Activated CD4-positive, alpha-beta T cell treated with anti-CD3 and anti-CD28 coated beads for 48 hours (primary cell): ENCODE measurements around the gene MS4A4A.

ENCODE experiments used
- DNase-seq: peaks from one replicate; pipeline ENCODE4 v3.0.0-alpha.2; 2020

Gene MS4A4A

GRCh38 chr11:60303661-60304060 is 23.2 kb downstream of the MS4A4A start:
- no peak for DNase-seq

GRCh38 chr11:60305906-60306619 is 25.6 kb downstream of the MS4A4A start:
- no peak for DNase-seq

GRCh38 chr11:60307507-60308195 is 27.2 kb downstream of the MS4A4A start:
- peak; percentile 32 for DNase-seq

GRCh38 chr11:60310407-60310998 is 30.0 kb downstream of the MS4A4A start:
- no peak for DNase-seq

GRCh38 chr11:60314635-60315321 is 34.3 kb downstream of the MS4A4A start:
- DNase-seq: no peak

GRCh38 chr11:60315871-60316270 is 35.4 kb downstream of the MS4A4A start:
- DNase-seq: no peak

DNA sequence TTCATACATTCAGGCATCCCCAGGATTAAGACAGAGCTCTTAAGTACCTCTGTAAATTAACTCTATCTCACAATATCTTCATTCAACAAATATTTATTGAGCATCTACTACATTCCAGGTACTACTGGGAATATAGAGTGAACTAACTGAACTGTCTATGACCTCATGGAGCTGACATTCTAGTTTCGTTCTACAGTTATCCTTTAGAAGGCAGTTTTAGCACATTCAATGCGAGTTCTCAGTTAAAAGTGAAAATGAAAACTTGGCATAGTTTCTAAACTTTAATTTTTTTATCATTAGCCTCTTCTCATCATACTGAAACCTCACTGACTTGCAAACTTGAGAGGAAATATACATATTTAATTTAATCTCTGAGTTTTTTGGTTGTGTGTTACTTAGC is 35.9 kb downstream of the MS4A4A start:
- DNase-seq: no peak

DNA sequence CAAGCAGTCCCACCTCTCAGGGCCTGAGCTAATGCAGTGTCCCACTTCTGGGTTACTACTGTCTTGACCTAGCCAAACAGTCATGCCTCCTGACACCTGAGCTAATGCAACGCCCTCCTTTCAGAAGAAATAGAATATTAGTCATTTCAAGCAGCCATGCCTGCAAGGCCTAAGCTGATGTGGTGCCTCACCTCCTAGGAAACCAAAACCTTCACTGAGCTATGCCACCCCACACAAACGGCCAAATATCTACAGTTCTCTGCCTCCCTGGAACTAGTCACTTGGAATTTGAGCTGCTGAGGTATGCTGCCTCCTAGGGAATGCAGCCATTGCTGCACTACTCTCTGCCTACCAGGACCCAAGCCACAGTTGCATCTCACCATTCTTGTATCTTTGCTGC is 38.3 kb downstream of the MS4A4A start:
- DNase-seq: no peak

DNA sequence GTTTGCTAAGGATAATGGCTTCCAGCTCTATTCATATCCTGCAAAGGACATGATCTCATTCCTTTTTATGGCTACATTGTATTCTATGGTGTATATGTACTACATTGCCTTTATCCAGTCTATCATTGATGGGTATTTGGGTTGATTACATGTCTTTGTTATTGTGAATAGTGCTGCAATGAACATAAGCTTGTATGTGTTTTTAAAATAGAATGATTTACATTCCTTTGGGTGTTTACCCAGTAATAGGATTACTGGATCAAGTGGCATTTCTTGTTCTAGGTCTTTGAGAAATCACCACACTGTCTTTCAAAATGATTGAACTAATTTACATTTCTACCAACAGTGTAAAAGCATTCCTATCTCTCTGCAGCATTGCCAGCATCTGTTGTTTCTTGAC is 40.6 kb downstream of the MS4A4A start:
- DNase-seq: no peak

DNA sequence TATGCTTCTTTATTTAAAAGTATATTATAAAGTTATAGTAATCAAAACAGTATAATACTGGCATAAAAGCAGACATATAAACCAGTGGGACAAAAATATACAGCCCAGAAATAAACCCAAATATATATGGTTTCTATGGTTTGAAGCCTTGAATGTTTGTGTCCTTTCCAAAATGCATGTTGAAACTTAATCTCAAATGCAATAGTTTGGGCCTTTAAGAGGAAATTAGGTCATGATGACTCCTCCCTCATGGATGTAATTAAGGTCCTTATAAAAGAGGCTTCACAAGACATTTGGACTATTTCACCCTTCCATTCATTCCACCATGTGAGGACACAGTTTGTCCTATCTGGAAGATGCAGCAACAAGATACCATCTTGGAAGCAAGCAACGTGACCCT is 46.5 kb downstream of the MS4A4A start, which contains the start of gene MS4A6E:
Gene MS4A6E, plus strand, starts transcription at position 301 of the 400 bp plus-strand sequence. CDS start 7,641 bp downstream, outside the sequence.
- no peak for DNase-seq

DNA sequence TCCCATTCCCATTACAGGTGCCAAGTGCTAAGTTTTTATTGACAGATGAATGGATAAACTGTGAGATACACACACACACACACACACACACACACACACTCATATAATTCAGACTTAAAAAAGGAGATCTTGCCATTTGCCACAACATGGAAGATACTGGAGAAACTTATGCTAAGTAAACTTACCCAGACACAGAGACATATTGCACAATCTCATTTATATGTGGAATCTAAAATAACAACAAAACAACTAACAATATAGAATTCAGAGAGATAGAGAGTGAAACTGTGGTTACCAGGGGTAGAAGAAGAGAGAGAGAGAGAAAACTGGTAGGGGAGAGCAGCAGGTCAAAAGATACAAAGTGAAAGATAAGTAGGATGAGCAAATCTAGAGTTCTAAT is 48.0 kb downstream of the MS4A4A start:
- no peak for DNase-seq

DNA sequence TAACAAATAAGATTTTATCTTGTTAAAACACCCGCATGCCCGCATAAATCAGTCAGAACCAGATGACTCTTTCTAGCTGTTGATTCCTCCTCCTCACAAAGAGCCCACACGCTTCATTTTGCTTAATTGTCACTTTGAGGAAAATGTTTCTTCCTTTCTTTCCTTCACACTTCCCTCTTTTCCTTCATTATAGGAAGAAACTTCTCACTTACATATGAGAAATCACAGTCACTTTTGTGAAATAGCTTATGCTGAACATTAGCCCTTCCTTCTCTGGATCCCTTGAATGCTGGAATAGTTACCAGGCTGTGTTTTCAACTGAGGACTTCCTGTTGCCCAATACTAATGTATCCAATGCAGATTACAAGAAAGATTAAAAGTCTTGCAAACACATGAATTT is 52.4 kb downstream of the MS4A4A start:
- no peak for DNase-seq

- peak; percentile 83 for DNase-seq
Measured at GRCh38 chr11:60334005-60334620, 53.6 kb downstream of the MS4A4A start.

DNA sequence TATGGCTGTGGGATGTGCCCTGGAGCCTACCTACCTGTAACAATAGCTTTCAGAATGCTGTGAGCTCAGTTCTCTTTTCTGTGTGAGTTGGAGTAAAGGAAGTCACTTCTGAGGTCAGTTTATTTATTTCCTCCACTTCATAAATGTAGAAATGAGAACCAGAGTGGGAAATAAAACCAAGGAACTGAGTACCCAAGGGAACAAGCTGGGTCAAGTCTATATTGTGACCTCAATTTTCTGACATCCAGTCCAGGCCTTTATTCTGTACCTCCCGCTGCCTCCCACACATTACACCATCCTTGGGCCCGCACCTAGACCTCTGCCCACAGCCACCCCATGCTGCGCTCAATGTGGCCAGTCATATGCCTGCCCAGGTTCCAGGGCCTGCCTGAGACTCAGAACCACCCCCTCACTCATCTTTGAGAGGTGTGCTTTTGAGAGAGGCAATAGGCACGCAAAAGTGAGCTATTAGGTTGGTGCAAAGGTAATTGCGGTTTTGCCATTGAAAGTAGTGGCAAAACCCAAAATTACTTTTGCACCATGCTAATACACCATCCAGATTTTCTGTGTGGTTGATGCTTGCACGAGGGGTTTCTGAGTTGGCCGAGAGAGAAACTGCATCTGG is 56.4 kb downstream of the MS4A4A start:
- DNase-seq: no peak

DNA sequence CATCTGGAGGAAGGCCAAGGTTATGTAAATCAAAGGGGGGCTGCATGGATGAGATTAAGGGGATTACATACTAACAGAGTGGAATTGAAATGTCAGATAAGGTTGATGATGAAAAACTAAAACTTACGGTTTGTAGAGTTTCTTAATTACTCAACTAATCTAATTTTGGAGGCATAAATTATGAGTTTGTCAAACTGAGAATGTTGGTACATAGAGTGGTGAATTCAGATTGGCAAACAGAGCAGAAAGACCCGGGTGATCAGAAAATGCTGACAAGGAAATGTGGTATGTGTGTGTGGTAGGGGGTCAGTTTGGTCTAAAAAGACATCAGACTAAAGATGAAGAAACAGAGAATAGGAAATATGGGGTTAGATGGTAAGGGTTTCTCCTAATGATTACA is 57.6 kb downstream of the MS4A4A start:
- no peak for DNase-seq

GRCh38 chr11:60339356-60339755 is 58.9 kb downstream of the MS4A4A start:
- DNase-seq: no peak

DNA sequence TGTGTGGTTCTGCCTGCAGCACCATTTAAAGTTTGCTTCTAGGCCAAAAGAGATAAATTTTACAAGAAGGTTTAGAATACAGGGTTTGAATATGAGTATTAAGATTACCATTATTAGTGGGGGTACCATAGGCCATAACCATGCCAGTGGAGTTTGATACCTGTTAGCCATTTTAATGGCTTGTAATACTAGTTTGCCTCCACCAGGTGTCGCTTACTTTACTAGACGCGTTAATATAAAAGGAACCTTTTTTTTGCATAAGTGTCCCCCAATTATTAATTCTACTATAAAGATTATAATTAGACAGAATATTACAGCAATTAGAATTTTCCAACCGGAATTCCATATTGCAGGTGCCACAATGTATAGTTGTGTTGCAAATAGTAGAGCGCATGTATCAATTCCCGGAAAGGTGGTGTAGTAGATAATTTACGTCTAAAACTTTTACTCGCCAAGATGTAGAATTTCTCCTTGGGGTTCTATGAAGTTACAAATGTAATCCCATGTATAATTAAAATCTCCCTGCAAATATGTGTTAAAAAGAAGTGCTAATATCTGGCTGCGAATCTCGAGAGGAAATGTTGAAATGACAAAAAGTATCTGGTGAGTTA is 62.7 kb downstream of the MS4A4A start:
- DNase-seq: no peak

GRCh38 chr11:60344146-60344545 is 63.7 kb downstream of the MS4A4A start:
- DNase-seq: no peak

DNA sequence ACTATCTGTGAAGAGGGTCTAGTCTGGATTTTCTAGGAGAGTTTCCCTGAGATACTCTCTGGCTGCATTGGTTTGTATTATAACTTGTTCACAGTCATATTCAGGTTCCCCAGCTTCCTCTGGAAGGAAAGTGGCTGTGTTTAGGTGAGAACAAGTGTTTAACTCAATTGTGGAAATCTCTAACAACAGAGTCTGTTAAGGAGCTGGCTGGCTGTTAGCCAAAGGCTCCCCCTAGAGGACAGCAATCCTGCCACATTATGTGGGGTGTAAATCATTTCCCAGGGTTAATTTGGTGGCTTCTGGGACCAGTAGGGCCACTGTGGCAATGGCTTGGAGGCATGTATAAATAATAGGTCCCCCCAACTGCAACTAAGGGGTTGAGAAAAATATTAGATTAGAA is 65.0 kb downstream of the MS4A4A start:
- DNase-seq: peak; percentile 45

DNA sequence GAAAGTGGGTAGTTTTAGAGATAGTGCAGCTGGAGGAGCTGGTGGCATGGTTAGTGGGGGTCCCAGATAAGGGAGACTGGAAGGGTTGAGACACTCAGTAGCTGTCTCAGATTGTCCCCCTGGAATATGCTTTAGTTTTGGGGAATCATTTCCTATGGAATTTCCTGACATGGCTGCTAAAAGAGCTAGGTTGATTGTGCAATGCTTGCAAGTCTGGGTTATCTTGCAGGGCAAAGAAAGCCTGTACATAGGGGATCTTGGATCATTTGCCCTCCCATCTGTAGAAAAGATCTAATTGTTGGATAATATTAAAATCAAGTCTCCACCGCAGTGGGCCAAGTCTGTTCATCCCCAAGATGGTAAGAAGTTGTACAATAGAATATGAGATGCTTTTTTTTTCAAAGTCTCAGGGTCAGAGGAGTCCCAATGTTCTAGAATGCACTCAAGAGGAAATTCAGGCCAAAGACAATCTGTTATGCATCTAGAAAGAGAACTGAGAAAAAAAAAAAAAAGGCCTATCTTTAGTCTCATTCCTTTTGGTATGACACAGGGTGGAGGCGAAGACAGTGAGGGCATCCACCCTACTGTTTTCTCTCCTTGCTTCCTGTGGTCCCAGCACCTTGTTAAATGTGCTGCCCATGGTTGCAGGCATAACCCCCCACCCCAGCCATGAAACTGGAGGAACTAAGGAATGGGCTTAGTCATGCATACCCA is 66.8 kb downstream of the MS4A4A start:
- DNase-seq: no peak

GRCh38 chr11:60348116-60348515 is 67.7 kb downstream of the MS4A4A start:
- DNase-seq: no peak
